ENCODE measurements around the gene CNNM4. TPM values are rescaled to one million over a fixed set of nuclear protein-coding genes. Genes with fewer than 3 reads are reported as not detected.

The CNNM4 gene
- total RNA-seq, 4 donors from 2014 or later = 0.77 to 8.2 (median 4.7) TPM

- TF ChIP-seq, protein P1, sequence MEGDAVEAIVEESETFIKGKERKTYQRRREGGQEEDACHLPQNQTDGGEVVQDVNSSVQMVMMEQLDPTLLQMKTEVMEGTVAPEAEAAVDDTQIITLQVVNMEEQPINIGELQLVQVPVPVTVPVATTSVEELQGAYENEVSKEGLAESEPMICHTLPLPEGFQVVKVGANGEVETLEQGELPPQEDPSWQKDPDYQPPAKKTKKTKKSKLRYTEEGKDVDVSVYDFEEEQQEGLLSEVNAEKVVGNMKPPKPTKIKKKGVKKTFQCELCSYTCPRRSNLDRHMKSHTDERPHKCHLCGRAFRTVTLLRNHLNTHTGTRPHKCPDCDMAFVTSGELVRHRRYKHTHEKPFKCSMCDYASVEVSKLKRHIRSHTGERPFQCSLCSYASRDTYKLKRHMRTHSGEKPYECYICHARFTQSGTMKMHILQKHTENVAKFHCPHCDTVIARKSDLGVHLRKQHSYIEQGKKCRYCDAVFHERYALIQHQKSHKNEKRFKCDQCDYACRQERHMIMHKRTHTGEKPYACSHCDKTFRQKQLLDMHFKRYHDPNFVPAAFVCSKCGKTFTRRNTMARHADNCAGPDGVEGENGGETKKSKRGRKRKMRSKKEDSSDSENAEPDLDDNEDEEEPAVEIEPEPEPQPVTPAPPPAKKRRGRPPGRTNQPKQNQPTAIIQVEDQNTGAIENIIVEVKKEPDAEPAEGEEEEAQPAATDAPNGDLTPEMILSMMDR (IDR thresholded peaks at IDR 0.05) = no peak
- TF ChIP-seq POLR2A (IDR thresholded peaks at IDR 0.05) = no peak
- H3K27me3 ChIP-seq = no peaks in the 10 kb centered on the region
- H3K4me3 ChIP-seq = no peak overlapping the region
- intact Hi-C loops (cut with DNase I; ENCODE audit: low total_unique reads) = no loop called here
- no peaks in the 10 kb centered on the region for H3K9me3 ChIP-seq
- H3K4me1 ChIP-seq = no peaks in the 10 kb centered on the region
- DNase-seq = no peak
- no peaks in the 10 kb centered on the region for H3K36me3 ChIP-seq
- H3K27ac ChIP-seq = peak overlapping the region in 1 of 2 donors; percentile 44
These were observed 71.7 kb downstream of the CNNM4 start for GRCh38 chr2:96832408-96832753.

- Histone ChIP-seq H3K9me3 (no peaks in the 10 kb centered on the region), H3K4me1 (no peaks in the 10 kb centered on the region), H3K27ac (peak overlapping the region in 1 of 2 donors; percentile 44), H3K36me3 (no peaks in the 10 kb centered on the region), H3K4me3 (no peak overlapping the region), H3K27me3 (no peaks in the 10 kb centered on the region)
- intact Hi-C loops (cut with DNase I; ENCODE audit: low total_unique reads) = no loop called here
- peak; percentile 46 to 49 for DNase-seq
- no peak for TF ChIP-seq POLR2A (IDR thresholded peaks at IDR 0.05)
- TF ChIP-seq, protein P1 (IDR thresholded peaks at IDR 0.05) = no peak
These were observed 72.2 kb downstream of the CNNM4 start for GRCh38 chr2:96832754-96833507.

GRCh38 chr2:96835830-96836229, 75.1 kb downstream of the CNNM4 start:
- intact Hi-C loops (cut with DNase I; ENCODE audit: low total_unique reads) = no loop called here
- Histone ChIP-seq H3K27ac (no peak overlapping the region), H3K9me3 (no peaks in the 10 kb centered on the region), H3K4me3 (no peak overlapping the region), H3K27me3 (no peaks in the 10 kb centered on the region), H3K36me3 (no peaks in the 10 kb centered on the region), H3K4me1 (peaks cover 0 to 5% of the 10 kb centered on the region in 2 donors)
- DNase-seq = no peak
- TF ChIP-seq POLR2A (IDR thresholded peaks at IDR 0.05) = no peak
- TF ChIP-seq, protein P1 (IDR thresholded peaks at IDR 0.05) = no peak

DNA sequence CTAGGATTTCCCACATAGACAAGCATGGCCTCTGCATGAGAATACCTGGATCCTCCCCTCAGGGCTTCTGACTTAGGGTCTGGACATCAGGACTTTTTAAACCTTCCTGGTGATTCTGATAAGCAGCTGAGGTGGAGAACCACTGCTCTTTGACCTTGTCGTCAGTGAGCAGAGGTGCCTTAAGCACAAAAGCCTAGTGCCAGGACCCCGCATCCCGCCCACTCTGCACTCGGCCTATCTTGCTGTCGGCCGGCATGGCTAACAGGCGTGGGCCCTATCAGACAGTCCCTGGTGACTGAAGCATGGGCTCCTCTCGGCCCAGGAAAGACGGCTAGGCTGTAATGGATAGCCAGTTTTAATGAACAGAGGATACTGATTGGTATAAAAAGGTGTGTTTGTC, 76.9 kb downstream of the CNNM4 start:
- DNase-seq = no peak
- intact Hi-C loops (cut with DNase I; ENCODE audit: low total_unique reads) = no loop called here
- peaks cover 0 to 5% of the 10 kb centered on the region in 2 donors for H3K4me1 ChIP-seq
- TF ChIP-seq, protein P1 (IDR thresholded peaks at IDR 0.05) = no peak
- TF ChIP-seq POLR2A (IDR thresholded peaks at IDR 0.05) = no peak
- no peak overlapping the region for H3K4me3 ChIP-seq
- no peaks in the 10 kb centered on the region for H3K27me3 ChIP-seq
- no peak overlapping the region for H3K27ac ChIP-seq
- no peaks in the 10 kb centered on the region for H3K36me3 ChIP-seq
- no peaks in the 10 kb centered on the region for H3K9me3 ChIP-seq

DNA sequence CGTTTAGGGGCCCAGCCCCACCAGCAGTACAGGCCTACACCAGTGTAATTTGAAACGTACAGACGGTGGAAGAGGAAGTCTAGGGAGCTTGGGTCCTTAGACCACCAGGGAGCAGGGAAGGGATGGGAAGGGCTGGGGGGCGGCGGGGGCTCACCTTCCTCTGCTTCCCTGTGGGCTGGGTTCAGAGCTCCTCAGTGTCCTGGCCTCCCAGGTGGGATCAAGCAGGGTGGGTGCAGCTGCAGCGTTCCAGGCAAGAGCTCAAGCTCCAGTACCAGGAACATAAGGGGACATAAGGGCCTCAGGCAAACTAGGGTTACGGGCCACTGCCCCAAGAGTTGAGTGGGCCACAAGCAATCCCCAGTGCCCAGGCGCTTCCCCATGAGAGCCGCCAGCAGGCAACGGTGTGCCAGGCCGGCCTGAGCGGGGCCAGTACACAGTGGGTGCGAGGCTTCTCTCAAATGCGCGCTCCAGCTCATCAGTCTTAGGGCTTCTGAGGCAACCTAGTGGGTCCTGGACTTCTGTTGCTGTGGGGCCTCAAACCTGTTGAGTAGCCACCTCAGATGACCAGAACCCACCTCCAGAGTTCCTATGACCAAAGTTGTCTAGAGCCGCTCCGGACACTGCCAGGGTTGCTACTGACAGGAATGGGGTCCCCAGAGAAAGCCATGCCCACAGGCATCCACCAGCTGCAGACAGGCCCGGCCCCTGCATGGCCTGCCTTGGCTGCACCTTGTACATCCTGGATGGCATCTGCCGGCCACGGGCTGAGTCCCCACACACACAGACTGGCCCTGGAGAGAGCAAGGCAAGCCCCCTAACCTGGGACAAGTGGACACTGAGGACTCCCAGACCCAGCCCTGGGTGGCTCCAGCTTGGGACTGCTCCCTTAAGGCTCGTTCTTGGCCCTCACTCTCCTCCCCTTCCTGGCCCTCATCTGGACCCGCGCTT, 77.9 kb downstream of the CNNM4 start:
- no peak for DNase-seq
- intact Hi-C loops (cut with DNase I; ENCODE audit: low total_unique reads) = no loop called here
- TF ChIP-seq, protein P1 (IDR thresholded peaks at IDR 0.05) = no peak
- no peak for TF ChIP-seq POLR2A (IDR thresholded peaks at IDR 0.05)
- Histone ChIP-seq H3K9me3 (no peaks in the 10 kb centered on the region), H3K27ac (peak overlapping the region in 1 of 2 donors; percentile 14), H3K4me3 (no peak overlapping the region), H3K4me1 (peaks cover 0 to 5% of the 10 kb centered on the region in 2 donors), H3K36me3 (no peaks in the 10 kb centered on the region), H3K27me3 (no peaks in the 10 kb centered on the region)
